DOHH2 (cell line): ENCODE measurements around the gene MACROD2.

Source experiments
- H3F3A ChIP-seq: fragments of 200-600 bp; sonication (generic), shearing (Covaris generic); 2 replicates; pipeline ENCODE4 v1.6.0; 2016; ENCODE audit warnings: antibody characterized with exemption, mild to moderate bottlenecking; ENCODE audit not compliant: control insufficient read depth, insufficient read depth
- H3K27ac ChIP-seq: fragments of 200-600 bp; sonication (generic); 2 replicates; pipeline ENCODE4 v1.5.1; 2014; ENCODE audit warnings: low read depth, mild to moderate bottlenecking, low read length, moderate library complexity
- H3K27me3 ChIP-seq: fragments of 200-600 bp; sonication (generic); 2 replicates; pipeline ENCODE4 v1.6.1; 2014; ENCODE audit warnings: mild to moderate bottlenecking, low read length, mixed read lengths; ENCODE audit not compliant: control insufficient read depth
- H3K36me3 ChIP-seq: fragments of 200-600 bp; sonication (generic); 2 replicates; pipeline ENCODE4 v1.6.1; 2014; ENCODE audit warnings: mild to moderate bottlenecking, low read length, moderate library complexity, mixed read lengths; ENCODE audit not compliant: control insufficient read depth
- H3K4me1 ChIP-seq: fragments of 200-600 bp; sonication (generic); 2 replicates; pipeline ENCODE4 v1.6.1; 2014; ENCODE audit warnings: mild to moderate bottlenecking, low read length, mixed read lengths; ENCODE audit not compliant: control insufficient read depth
- H3K4me2 ChIP-seq: fragments of 200-600 bp; sonication (generic); 2 replicates; pipeline ENCODE4 v1.6.0; 2014; ENCODE audit warnings: mild to moderate bottlenecking, low read length, moderate library complexity
- H3K4me3 ChIP-seq: fragments of 200-600 bp; sonication (generic); 2 replicates; pipeline ENCODE4 v1.5.1; 2014; ENCODE audit warnings: mild to moderate bottlenecking, low read length, mixed read lengths
- H3K79me2 ChIP-seq: fragments of 200-600 bp; sonication (generic); 2 replicates; pipeline ENCODE4 v1.6.1; 2014; ENCODE audit warnings: mild to moderate bottlenecking, low read length, mixed read lengths; ENCODE audit not compliant: control insufficient read depth
- H3K9me2 ChIP-seq: fragments of 200-600 bp; sonication (generic); replicated peaks from 2 replicates; pipeline ENCODE4 v1.6.1; 2014; ENCODE audit warnings: mild to moderate bottlenecking, low read length, mixed read lengths; ENCODE audit not compliant: control insufficient read depth
- H3K9me3 ChIP-seq: fragments of 200-600 bp; sonication (generic); 2 replicates; pipeline ENCODE4 v1.6.1; 2014; ENCODE audit warnings: antibody characterized with exemption, low read length, mixed read lengths; ENCODE audit not compliant: control insufficient read depth, insufficient read depth
- H4K20me1 ChIP-seq: fragments of 200-600 bp; sonication (generic); 2 replicates; pipeline ENCODE4 v1.6.0; 2014; ENCODE audit warnings: low read depth, mild to moderate bottlenecking, antibody characterized with exemption, low read length, moderate library complexity; ENCODE audit not compliant: control insufficient read depth, insufficient read depth
- CTCF ChIP-seq: fragments of 200-600 bp; sonication (generic); IDR thresholded peaks from one replicate; pipeline ENCODE4 v1.5.1; 2014; ENCODE audit warnings: antibody characterized with exemption, mild to moderate bottlenecking, low read depth, low read length; ENCODE audit not compliant: poor library complexity, severe bottlenecking
- EZH2phosphoT487 ChIP-seq: fragments of 200-600 bp; sonication (generic); IDR thresholded peaks from 2 replicates; pipeline ENCODE4 v1.6.1; 2017; ENCODE audit warnings: borderline replicate concordance, mild to moderate bottlenecking, antibody characterized with exemption, low read length, moderate library complexity, mixed read lengths

The MACROD2 gene

GRCh38 chr20:13995086-13995665 lies at the start of gene MACROD2:
MACROD2 (plus strand) TSS chr20:13995516.
- no peak within 1 kb of the TSS for H3K4me3 ChIP-seq
- no peaks in the 10 kb centered on the region for H3K4me1 ChIP-seq
- H3K27ac ChIP-seq: no peak within 1 kb of the TSS
- H3K4me2 ChIP-seq: no peak within 1 kb of the TSS
- H3K27me3 ChIP-seq: no peaks in the 10 kb centered on the region
- no peak for TF ChIP-seq CTCF
- TF ChIP-seq EZH2phosphoT487: no peak
- H3K79me2 ChIP-seq: no peaks in the 10 kb centered on the region
- H3K36me3 ChIP-seq: no peaks in the 10 kb centered on the region
- H3K9me3 ChIP-seq: peaks cover 11% of the 10 kb centered on the region; the same call in 1 of the 2 replicates
- H4K20me1 ChIP-seq: no peaks in the 10 kb centered on the region
- H3F3A ChIP-seq: no peaks in the 10 kb centered on the region
- no peaks in the 10 kb centered on the region for H3K9me2 ChIP-seq

GRCh38 chr20:13947719-13948118 lies 47.6 kb upstream of the MACROD2 start:
- no peak overlapping the region for H3K4me3 ChIP-seq
- no peak overlapping the region for H3K27ac ChIP-seq
- H3K36me3 ChIP-seq: no peaks in the 10 kb centered on the region
- no peaks in the 10 kb centered on the region for H3F3A ChIP-seq
- H3K9me2 ChIP-seq: no peaks in the 10 kb centered on the region
- H3K79me2 ChIP-seq: no peaks in the 10 kb centered on the region
- no peak overlapping the region for H3K4me2 ChIP-seq
- H4K20me1 ChIP-seq: no peaks in the 10 kb centered on the region
- TF ChIP-seq EZH2phosphoT487 (no peak), CTCF (no peak)
- H3K27me3 ChIP-seq: no peaks in the 10 kb centered on the region
- no peaks in the 10 kb centered on the region for H3K4me1 ChIP-seq
- no peaks in the 10 kb centered on the region for H3K9me3 ChIP-seq

GRCh38 chr20:13953227-13953626 lies 42.1 kb upstream of the MACROD2 start:
- H3K4me3 ChIP-seq: no peak overlapping the region
- no peaks in the 10 kb centered on the region for H3K9me2 ChIP-seq
- no peaks in the 10 kb centered on the region for H3K9me3 ChIP-seq
- H3K36me3 ChIP-seq: no peaks in the 10 kb centered on the region
- H3K27me3 ChIP-seq: no peaks in the 10 kb centered on the region
- H3K27ac ChIP-seq: no peak overlapping the region
- H3K79me2 ChIP-seq: no peaks in the 10 kb centered on the region
- H4K20me1 ChIP-seq: no peaks in the 10 kb centered on the region
- H3F3A ChIP-seq: no peaks in the 10 kb centered on the region
- H3K4me1 ChIP-seq: no peaks in the 10 kb centered on the region
- TF ChIP-seq CTCF: peak; percentile 39
- no peak for TF ChIP-seq EZH2phosphoT487
- no peak overlapping the region for H3K4me2 ChIP-seq
